ENCODE data around the gene FBXL20.

FBXL20 gene

GRCh38 chr17:39325528-39326240 is 75.7 kb downstream of the FBXL20 start:
- no peak overlapping the region for H2AFZ ChIP-seq (ENCODE audit: low read length)

GRCh38 chr17:39318636-39319035 is 82.8 kb downstream of the FBXL20 start:
- Histone ChIP-seq H3K9me2 (replicated peaks; ENCODE audit: low read depth, low read length) (no peaks in the 10 kb centered on the region), H3K9ac (ENCODE audit: low read depth, low read length, poor library complexity, severe bottlenecking) (no peak overlapping the region), H3K4me3 (ENCODE audit: low read length, poor library complexity, severe bottlenecking) (no peak overlapping the region), H3K4me2 (ENCODE audit: low read depth, low read length, poor library complexity, severe bottlenecking) (no peak overlapping the region), H2AFZ (ENCODE audit: low read length) (no peak overlapping the region), H3F3A (ENCODE audit: low read depth) (no peaks in the 10 kb centered on the region), H3K9me3 (ENCODE audit: insufficient read depth, low read depth, low read length) (no peaks in the 10 kb centered on the region), H3K79me2 (ENCODE audit: insufficient read depth, low read length) (no peaks in the 10 kb centered on the region), H3K36me3 (ENCODE audit: insufficient read depth, low read length) (no peaks in the 10 kb centered on the region), H3K27me3 (ENCODE audit: insufficient read depth, low read length, poor library complexity, severe bottlenecking) (no peaks in the 10 kb centered on the region), H4K20me1 (ENCODE audit: insufficient read depth, low read length, poor library complexity, severe bottlenecking) (no peaks in the 10 kb centered on the region), H3K4me1 (ENCODE audit: insufficient read depth, low read length, poor library complexity, severe bottlenecking) (no peaks in the 10 kb centered on the region)
- TF ChIP-seq, protein P1, sequence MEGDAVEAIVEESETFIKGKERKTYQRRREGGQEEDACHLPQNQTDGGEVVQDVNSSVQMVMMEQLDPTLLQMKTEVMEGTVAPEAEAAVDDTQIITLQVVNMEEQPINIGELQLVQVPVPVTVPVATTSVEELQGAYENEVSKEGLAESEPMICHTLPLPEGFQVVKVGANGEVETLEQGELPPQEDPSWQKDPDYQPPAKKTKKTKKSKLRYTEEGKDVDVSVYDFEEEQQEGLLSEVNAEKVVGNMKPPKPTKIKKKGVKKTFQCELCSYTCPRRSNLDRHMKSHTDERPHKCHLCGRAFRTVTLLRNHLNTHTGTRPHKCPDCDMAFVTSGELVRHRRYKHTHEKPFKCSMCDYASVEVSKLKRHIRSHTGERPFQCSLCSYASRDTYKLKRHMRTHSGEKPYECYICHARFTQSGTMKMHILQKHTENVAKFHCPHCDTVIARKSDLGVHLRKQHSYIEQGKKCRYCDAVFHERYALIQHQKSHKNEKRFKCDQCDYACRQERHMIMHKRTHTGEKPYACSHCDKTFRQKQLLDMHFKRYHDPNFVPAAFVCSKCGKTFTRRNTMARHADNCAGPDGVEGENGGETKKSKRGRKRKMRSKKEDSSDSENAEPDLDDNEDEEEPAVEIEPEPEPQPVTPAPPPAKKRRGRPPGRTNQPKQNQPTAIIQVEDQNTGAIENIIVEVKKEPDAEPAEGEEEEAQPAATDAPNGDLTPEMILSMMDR (conservative IDR thresholded peaks at IDR 0.05; ENCODE audit: low read length) = no peak

More at GRCh38 chr17:39325528-39326240, 75.7 kb downstream of the FBXL20 start:
- Histone ChIP-seq H3K36me3 (ENCODE audit: insufficient read depth, low read length) (no peaks in the 10 kb centered on the region), H3K9ac (ENCODE audit: low read depth, low read length, poor library complexity, severe bottlenecking) (no peak overlapping the region), H3K4me2 (ENCODE audit: low read depth, low read length, poor library complexity, severe bottlenecking) (no peak overlapping the region), H3K4me1 (ENCODE audit: insufficient read depth, low read length, poor library complexity, severe bottlenecking) (no peaks in the 10 kb centered on the region), H3K27me3 (ENCODE audit: insufficient read depth, low read length, poor library complexity, severe bottlenecking) (no peaks in the 10 kb centered on the region), H3K4me3 (ENCODE audit: low read length, poor library complexity, severe bottlenecking) (no peak overlapping the region), H3K9me2 (replicated peaks; ENCODE audit: low read depth, low read length) (no peaks in the 10 kb centered on the region), H3F3A (ENCODE audit: low read depth) (no peaks in the 10 kb centered on the region), H3K9me3 (ENCODE audit: insufficient read depth, low read depth, low read length) (no peaks in the 10 kb centered on the region), H4K20me1 (ENCODE audit: insufficient read depth, low read length, poor library complexity, severe bottlenecking) (no peaks in the 10 kb centered on the region), H3K79me2 (ENCODE audit: insufficient read depth, low read length) (no peaks in the 10 kb centered on the region)
- TF ChIP-seq EZH2phosphoT487 (IDR thresholded peaks at IDR 0.05; ENCODE audit: borderline replicate concordance) = no peak
- TF ChIP-seq, protein P1 (conservative IDR thresholded peaks at IDR 0.05; ENCODE audit: low read length) = no peak

DNA sequence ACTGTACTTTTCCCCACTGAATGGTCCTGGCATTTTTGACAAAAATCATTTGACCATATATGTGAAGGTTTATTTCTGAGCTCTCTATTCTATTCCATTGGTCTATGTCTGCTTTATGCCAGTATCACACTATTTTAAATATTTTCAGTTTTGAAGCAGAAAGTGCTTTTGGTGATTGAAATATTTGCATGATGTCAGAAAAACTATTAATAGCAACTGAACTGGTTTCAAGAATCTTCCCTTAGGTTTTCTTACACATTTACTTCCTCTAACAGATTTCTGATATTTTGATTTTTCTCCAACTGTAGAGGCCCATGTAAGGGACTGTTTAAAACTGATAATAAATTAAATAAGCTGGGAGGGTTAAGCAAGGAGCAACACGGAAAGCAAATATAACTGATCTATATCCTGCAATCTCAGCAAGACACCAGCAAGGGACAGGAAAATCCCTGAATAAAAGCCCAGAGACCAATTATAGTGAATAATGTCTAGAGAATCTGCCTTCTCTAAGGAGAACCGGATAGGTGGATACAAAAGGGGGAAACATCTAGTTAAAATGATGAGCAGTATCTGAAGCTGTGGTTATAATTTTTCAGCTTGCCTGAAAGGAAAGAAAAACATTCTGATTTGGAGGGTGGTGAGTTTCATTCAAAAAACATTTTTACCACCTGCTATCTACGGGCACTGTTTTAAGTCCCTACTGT is 94.8 kb downstream of the FBXL20 start:
- no peak overlapping the region for H3K4me2 ChIP-seq (ENCODE audit: low read depth, low read length, poor library complexity, severe bottlenecking)
- no peaks in the 10 kb centered on the region for H3K27me3 ChIP-seq (ENCODE audit: insufficient read depth, low read length, poor library complexity, severe bottlenecking)
- no peaks in the 10 kb centered on the region for H3K4me1 ChIP-seq (ENCODE audit: insufficient read depth, low read length, poor library complexity, severe bottlenecking)
- no peaks in the 10 kb centered on the region for H3K9me3 ChIP-seq (ENCODE audit: insufficient read depth, low read depth, low read length)
- no peak overlapping the region for H3K9ac ChIP-seq (ENCODE audit: low read depth, low read length, poor library complexity, severe bottlenecking)
- H4K20me1 ChIP-seq (ENCODE audit: insufficient read depth, low read length, poor library complexity, severe bottlenecking) = no peaks in the 10 kb centered on the region
- no peaks in the 10 kb centered on the region for H3K79me2 ChIP-seq (ENCODE audit: insufficient read depth, low read length)
- TF ChIP-seq, protein P1 (conservative IDR thresholded peaks at IDR 0.05; ENCODE audit: low read length) = no peak
- TF ChIP-seq EZH2phosphoT487 (IDR thresholded peaks at IDR 0.05; ENCODE audit: borderline replicate concordance) = no peak
- no peak overlapping the region for H3K4me3 ChIP-seq (ENCODE audit: low read length, poor library complexity, severe bottlenecking)
- H2AFZ ChIP-seq (ENCODE audit: low read length) = no peak overlapping the region
- H3F3A ChIP-seq (ENCODE audit: low read depth) = no peaks in the 10 kb centered on the region
- H3K36me3 ChIP-seq (ENCODE audit: insufficient read depth, low read length) = no peaks in the 10 kb centered on the region
- no peaks in the 10 kb centered on the region for H3K9me2 ChIP-seq (replicated peaks; ENCODE audit: low read depth, low read length)

Measured in Loucy (cell line).